Kidney (tissue), 14 donors: ENCODE data around the gene ANKMY1. TPM values are rescaled to one million over a fixed set of nuclear protein-coding genes. Genes with fewer than 3 reads are reported as not detected.

Experiments
- DNase-seq, 5 donors: peaks; one replicate each; pipeline ENCODE4 v3.0.0-alpha.2; 2013 to 2020
- FAIRE-seq: peaks from 2 replicates; lab custom pipeline; 2012; peaks lifted over from hg19 to GRCh38; lab: Jason Lieb, UNC
- H3K27ac ChIP-seq, 2 donors: one replicate each; pipeline ENCODE4 v1.7.0; 2013; ENCODE audit warnings: low read depth in 2 of 2, low read length in 2 of 2, inconsistent platforms in 1 of 2
- H3K27me3 ChIP-seq: one replicate; pipeline ENCODE4 v1.7.1; 2013; ENCODE audit warnings: low read length, inconsistent platforms; ENCODE audit not compliant: control insufficient read depth, insufficient read depth
- H3K36me3 ChIP-seq, 3 donors: one replicate each; pipeline versions ENCODE4 v1.7.0 to v1.7.1; 2013; ENCODE audit warnings: low read length in 3 of 3, control low read depth in 1 of 3, inconsistent platforms in 1 of 3; ENCODE audit not compliant: insufficient read depth in 3 of 3, control insufficient read depth in 2 of 3
- H3K4me1 ChIP-seq, 3 donors: one replicate each; pipeline versions ENCODE4 v1.7.0 to v1.7.1; 2013; ENCODE audit warnings: low read length in 3 of 3, inconsistent platforms in 1 of 3, low read depth in 1 of 3; ENCODE audit not compliant: control insufficient read depth in 2 of 3, insufficient read depth in 2 of 3
- H3K4me3 ChIP-seq, 3 donors: one replicate each; pipeline versions ENCODE4 v1.7.0 to v1.8.1; 2013; ENCODE audit warnings: low read length in 3 of 3, control low read depth in 1 of 3, inconsistent platforms in 1 of 3
- H3K9ac ChIP-seq, 3 donors: one replicate each; pipeline versions ENCODE4 v1.7.0 to v1.7.1; 2013; ENCODE audit warnings: low read length in 3 of 3, control low read depth in 1 of 3, inconsistent platforms in 1 of 3
- H3K9me3 ChIP-seq, 3 donors: one replicate each; pipeline versions ENCODE4 v1.7.0 to v1.7.1; 2013; ENCODE audit warnings: low read length in 3 of 3, control low read depth in 1 of 3, inconsistent platforms in 1 of 3; ENCODE audit not compliant: control insufficient read depth in 2 of 3, insufficient read depth in 1 of 3
- intact Hi-C: fragments of 100-400 bp; cut with DNase I; formaldehyde crosslinking; loops from one replicate; pipeline ENCODE4 v1.11.1; 2022
- polyA plus RNA-seq: library from polyadenylated mRNA; stranded (reverse); fragments of 350-450 nt; fragmentation: Illumina TruSeq; extraction: RNeasy Lipid Tissue Mini Kit (QIAGEN cat#74804); gene quantifications from one replicate; pipeline ENCODE4 v1.2.3, GENCODE V29; 2014; ENCODE audit warnings: low read depth, low replicate concordance; ENCODE audit not compliant: insufficient read depth
- total RNA-seq: library from RNA; stranded (reverse); fragmentation: NEBNext Ultra II Directional; extraction: Animal tissue kit (Norgen Biotek cat#: 25700); gene quantifications from one replicate; pipeline ENCODE4 v1.2.1, GENCODE V29; 2021
- TF ChIP-seq, protein P1 (sequence below): IDR thresholded peaks from 3 replicates; pipeline ENCODE4 v1.5.1; 2012; ENCODE audit warnings: mild to moderate bottlenecking, moderate library complexity, borderline replicate concordance; ENCODE audit not compliant: insufficient read depth; ENCODE audit errors: extremely low read depth
- donor health status: control.
- donor health status: control.
- donor health status: control.
- donor health status: control.
- donor health status: control.
- donor health status: DM: yes; HTN: yes; CAD: no.
- donor health status: Normal renal cell carcinoma (clear cell type).

Gene ANKMY1
- total and polyA plus RNA-seq, 2 donors from 2014 or later = 3.0 to 22.1 TPM

DNA sequence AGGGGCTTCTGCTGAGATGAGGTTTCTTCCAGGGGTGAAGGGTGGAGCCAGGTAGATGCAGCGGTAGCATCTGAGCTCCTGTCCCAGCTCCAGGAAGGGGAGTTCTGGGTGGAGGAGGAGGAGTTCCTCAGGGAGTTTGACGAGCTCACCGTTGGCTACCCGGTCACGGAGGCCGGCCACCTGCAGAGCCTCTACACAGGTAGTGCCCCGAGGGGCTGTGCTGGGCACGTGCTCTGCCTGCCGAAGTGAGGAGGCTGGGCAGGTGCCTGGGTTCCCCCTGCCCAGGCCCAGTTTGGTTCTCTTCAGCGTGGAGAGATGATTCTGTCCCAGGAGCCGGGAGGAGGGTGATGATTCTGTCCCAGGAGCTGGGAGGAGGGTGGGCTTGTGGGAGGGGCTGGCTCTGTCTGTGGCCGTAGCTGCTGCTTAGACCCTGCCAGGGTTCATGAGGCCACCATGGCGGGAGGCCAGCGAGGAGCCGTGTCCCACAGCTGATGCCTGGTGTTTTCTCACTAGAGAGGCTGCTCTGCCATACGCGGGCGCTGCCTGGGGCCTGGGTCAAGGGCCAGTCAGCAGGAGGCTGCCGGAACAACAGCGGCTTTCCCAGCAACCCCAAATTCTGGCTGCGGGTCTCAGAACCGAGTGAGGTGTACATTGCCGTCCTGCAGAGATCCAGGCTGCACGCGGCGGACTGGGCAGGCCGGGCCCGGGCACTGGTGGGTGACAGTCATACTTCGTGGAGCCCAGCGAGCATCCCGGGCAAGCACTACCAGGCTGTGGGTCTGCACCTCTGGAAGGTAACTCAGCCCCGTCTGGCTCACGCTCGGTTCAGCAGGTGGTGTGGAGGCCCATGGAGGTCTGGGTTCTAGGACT lies 37.0 kb upstream of the ANKMY1 start:
- DNase-seq = peak in 2 of 5 donors; percentile 33 to 71
- Histone ChIP-seq H3K27me3 (no peaks in the 10 kb centered on the region), H3K36me3 (peaks cover 2 to 18% (median 10%) of the 10 kb centered on the region in 3 donors), H3K4me1 (no peaks in the 10 kb centered on the region), H3K4me3 (no peak overlapping the region), H3K27ac (no peak overlapping the region), H3K9ac (no peak overlapping the region), H3K9me3 (no peaks in the 10 kb centered on the region)
- no peak for FAIRE-seq
- TF ChIP-seq, protein P1, sequence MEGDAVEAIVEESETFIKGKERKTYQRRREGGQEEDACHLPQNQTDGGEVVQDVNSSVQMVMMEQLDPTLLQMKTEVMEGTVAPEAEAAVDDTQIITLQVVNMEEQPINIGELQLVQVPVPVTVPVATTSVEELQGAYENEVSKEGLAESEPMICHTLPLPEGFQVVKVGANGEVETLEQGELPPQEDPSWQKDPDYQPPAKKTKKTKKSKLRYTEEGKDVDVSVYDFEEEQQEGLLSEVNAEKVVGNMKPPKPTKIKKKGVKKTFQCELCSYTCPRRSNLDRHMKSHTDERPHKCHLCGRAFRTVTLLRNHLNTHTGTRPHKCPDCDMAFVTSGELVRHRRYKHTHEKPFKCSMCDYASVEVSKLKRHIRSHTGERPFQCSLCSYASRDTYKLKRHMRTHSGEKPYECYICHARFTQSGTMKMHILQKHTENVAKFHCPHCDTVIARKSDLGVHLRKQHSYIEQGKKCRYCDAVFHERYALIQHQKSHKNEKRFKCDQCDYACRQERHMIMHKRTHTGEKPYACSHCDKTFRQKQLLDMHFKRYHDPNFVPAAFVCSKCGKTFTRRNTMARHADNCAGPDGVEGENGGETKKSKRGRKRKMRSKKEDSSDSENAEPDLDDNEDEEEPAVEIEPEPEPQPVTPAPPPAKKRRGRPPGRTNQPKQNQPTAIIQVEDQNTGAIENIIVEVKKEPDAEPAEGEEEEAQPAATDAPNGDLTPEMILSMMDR = no peak
- intact Hi-C loops = no loop called here

DNA sequence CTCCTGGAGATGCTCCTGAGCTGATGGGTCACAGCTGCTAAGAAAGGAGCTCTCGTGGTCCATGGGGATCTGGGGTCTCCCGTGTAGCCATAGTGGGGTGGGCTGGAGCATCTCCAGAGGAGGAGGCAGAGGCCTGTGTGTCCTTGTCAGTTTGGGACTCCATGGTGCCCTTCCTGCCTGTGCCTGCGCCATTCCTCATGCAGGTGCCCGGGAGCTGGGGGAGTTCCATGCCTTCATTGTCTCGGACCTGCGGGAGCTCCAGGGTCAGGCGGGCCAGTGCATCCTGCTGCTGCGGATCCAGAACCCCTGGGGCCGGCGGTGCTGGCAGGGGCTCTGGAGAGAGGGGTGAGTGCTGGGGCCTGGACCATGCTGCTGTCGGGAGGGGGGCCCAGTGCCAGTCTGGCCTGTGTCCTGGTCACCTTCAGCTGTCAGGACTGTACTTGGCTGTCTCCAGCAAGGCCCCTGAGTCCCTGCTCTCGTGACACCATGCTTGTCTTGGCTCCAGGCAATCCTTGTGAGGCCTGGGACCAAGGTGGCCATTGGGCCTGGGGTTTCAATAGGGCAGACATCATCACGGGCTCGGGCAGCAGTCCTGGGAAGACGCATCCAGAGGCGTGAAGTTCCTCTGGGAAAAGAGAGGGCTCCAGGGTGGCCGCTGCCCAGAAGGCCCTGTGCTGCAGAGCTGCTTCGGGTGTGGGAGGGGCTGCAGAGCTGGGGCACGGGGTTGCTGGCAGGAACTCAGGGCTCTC lies 36.1 kb upstream of the ANKMY1 start:
- Histone ChIP-seq H3K4me3 (no peak overlapping the region), H3K4me1 (no peaks in the 10 kb centered on the region), H3K36me3 (peaks cover 2 to 14% (median 10%) of the 10 kb centered on the region in 3 donors), H3K27me3 (no peaks in the 10 kb centered on the region), H3K9me3 (no peaks in the 10 kb centered on the region), H3K27ac (no peak overlapping the region), H3K9ac (no peak overlapping the region)
- DNase-seq (peak in 1 of 5 donors; percentile 70), FAIRE-seq (no peak)
- intact Hi-C loops = no loop called here
- TF ChIP-seq, protein P1 = no peak

DNA sequence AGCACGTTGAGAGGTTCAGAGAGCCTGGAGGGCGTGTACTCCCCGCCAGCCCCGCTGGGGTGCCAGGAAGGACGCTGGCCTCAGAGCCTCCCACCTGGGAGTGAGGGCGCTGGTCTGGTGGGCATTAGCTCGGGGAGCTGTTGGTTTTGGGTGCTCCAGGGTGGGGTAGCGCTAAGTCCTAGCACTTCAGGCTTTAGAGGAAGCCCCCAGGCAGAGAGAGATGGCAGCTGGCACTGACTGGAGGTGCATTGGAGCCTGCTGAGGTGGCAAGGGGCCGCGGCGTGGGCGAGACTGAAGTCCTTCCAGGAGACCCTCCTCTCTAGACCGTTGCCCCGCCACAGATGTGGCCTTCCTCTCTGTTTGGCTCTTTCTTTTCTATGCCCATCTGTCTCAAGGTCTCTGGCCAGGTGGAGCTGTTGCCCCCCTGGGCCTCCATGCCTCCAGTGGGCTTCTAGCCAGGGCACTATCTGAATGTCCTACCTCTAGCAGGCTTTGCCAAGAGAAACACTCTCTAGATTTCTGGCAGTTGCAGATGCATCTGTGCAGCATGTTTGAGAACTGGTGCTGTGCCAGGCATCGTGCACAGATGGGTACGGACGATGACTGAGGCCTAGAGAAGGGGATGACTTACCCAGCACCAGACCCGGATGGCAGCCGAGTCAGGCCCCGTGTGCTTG lies 35.4 kb upstream of the ANKMY1 start:
- H3K4me3 ChIP-seq = no peak overlapping the region
- peaks cover 2 to 14% (median 10%) of the 10 kb centered on the region in 3 donors for H3K36me3 ChIP-seq
- no peak overlapping the region for H3K9ac ChIP-seq
- TF ChIP-seq, protein P1 = no peak
- DNase-seq (peak in 2 of 5 donors; percentile 20 to 55), FAIRE-seq (no peak)
- peaks cover 0 to 5% (median 2%) of the 10 kb centered on the region in 3 donors for H3K4me1 ChIP-seq
- intact Hi-C loops = no loop called here
- H3K27me3 ChIP-seq = no peaks in the 10 kb centered on the region
- no peaks in the 10 kb centered on the region for H3K9me3 ChIP-seq
- H3K27ac ChIP-seq = no peak overlapping the region
